Testis (tissue), 2 donors: ENCODE results near the gene DDX31.

ENCODE experiments used
- CTCF ChIP-seq, 3 experiments: fragments of 450-650 bp in 2 of 3; fragments of 200-600 bp in 1 of 3; sonication (generic) in 1 of 3; IDR thresholded peaks; one replicate each; pipeline ENCODE4 v1.5.1; 2016 to 2019; ENCODE audit warnings: antibody characterized with exemption in 3 of 3, mild to moderate bottlenecking in 2 of 3, moderate library complexity in 1 of 3
- POLR2A ChIP-seq: fragments of 450-650 bp; IDR thresholded peaks from one replicate; pipeline ENCODE4 v1.6.1; 2017; ENCODE audit warnings: antibody characterized with exemption, mild to moderate bottlenecking, moderate library complexity

- no peak for TF ChIP-seq CTCF (IDR thresholded peaks at IDR 0.05)
- no peak for TF ChIP-seq POLR2A
These were observed 82.8 kb downstream of the DDX31 start for GRCh38 chr9:132586830-132587591.
